Amniotic stem cell (primary cell): Measurements from ENCODE around the gene R3HDM1.
"Not testable (repeated sequence)": the region's sequence is repeated elsewhere in the genome, so short reads cannot be mapped to it uniquely, and the experiment has no call there.

Source experiments
- DNase-seq: peaks from one replicate; lab custom pipeline; 2025; lab: John Stamatoyannopoulos, UW

Gene R3HDM1

GRCh38 chr2:135531231-135532197 lies at the start of gene R3HDM1:
Gene R3HDM1 (plus strand): TSS chr2:135531484. CDS start chr2:135604846, 73,362 bp downstream.
- peak; percentile 99 for DNase-seq

DNA sequence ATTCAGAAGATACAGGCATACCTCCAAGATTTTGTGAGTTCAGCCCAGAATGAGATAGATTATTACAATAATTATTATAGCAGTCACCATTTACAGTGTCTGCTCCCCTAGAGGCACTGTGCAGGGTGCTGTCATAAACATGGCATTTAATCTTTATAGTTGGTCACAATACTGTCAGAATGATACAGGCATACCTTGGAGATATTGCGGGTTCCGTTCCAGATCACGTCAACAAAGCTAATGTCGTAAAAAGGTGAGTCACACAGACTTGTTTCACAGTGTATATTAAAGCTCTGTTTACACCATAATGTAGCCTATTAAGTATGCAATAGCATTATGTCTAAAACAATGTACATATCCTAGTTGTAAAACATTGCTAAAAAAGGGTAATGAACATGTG lies 45.8 kb upstream of the R3HDM1 start:
- DNase-seq = no peak

- no peak for DNase-seq
These were observed 40.9 kb upstream of the R3HDM1 start for GRCh38 chr2:135490376-135490775.

DNA sequence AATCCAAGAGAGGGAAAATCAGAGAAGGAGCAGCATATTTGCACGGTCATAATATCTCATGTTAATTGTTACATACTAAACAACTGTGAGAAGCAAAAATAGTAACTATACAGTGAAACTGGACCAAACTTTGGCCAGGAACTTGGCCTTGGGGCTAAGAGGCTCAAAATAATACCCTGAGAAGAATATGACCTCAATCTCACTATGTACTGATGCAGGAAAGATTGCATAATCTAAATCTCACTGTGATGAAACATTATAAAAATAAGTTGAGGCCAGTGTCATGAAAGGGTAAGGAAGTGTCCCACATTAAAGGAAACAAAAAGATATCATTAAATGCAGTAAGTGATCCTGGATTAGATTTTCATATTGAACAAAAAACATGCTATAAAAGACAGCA lies 36.8 kb upstream of the R3HDM1 start:
- no peak for DNase-seq

- no peak for DNase-seq
These were observed 36.4 kb upstream of the R3HDM1 start for GRCh38 chr2:135494917-135495316.

GRCh38 chr2:135498588-135498987 lies 32.7 kb upstream of the R3HDM1 start:
- not testable (repeated sequence) for DNase-seq

- DNase-seq = no peak
These were observed 26.5 kb upstream of the R3HDM1 start for GRCh38 chr2:135504811-135505210.

DNA sequence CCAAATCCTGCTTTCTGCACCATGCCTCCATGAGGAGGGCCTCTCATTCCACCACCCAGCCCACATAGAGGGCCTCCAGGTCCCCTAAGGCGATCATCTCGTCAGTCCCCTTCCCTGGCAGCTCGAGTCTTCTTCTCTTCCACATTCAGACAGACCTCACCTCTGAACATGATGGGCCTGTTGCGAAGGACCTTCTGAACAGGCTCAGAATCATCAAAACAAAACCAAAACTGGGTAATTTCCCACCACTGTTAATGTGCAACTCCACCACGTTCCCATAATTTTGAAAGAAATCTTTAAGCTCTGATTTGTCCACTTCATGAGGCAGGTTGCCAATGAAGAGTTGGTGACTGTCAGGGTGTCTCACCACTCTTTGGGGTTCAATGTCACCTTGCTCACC lies 20.7 kb upstream of the R3HDM1 start:
- no peak for DNase-seq

DNA sequence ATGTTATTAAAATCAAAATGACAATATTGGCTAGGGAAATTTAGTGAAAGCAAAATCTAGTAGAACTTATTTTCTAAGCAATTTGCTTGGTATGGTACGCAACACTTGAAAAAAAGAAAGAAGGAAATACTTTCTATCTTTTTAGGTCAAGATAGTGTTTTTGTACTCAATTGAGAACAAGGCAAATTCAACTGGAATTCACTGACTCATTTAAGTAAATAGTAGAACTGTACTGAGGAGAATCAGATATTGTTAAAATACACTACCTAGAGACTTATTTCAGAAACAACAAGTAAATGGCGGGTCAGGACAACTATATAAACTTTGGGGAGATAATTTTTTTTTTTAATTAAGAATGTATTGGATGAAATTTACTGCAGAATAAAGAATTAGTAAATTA lies 19.2 kb upstream of the R3HDM1 start:
- DNase-seq = no peak

- no peak for DNase-seq
These were observed 5.5 kb upstream of the R3HDM1 start for GRCh38 chr2:135525786-135526185.

- DNase-seq = no peak
These were observed 3.3 kb upstream of the R3HDM1 start for GRCh38 chr2:135528006-135528405.

- DNase-seq = peak; percentile 97
These were observed 712 bp upstream of the R3HDM1 start, which contains the start of gene ZRANB3 for GRCh38 chr2:135530313-135531230. Gene ZRANB3 (minus strand): TSS chr2:135531218.

GRCh38 chr2:135532581-135532980 lies 1.3 kb downstream of the R3HDM1 start:
- DNase-seq = no peak

DNA sequence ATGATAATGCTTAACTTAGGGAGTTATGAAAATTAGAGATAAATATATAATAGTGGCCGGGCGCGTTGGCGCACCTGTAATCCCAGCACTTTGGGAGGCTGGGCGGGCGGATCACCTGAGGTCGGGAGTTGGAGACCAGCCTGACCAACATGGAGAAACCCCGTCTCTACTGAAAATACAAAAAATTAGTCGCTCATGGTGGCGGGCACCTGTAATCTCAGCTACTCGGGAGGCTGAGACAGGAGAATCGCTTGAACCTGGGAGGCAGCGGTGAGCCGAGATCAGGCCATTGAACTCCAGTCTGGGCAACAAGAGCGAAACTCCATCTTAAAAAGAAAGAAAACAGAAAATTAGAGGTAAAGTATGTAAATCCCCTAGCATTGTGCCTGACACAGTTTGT lies 2.3 kb downstream of the R3HDM1 start:
- DNase-seq = not testable (repeated sequence)

GRCh38 chr2:135546436-135546835 lies 15.2 kb downstream of the R3HDM1 start:
- DNase-seq = no peak

DNA sequence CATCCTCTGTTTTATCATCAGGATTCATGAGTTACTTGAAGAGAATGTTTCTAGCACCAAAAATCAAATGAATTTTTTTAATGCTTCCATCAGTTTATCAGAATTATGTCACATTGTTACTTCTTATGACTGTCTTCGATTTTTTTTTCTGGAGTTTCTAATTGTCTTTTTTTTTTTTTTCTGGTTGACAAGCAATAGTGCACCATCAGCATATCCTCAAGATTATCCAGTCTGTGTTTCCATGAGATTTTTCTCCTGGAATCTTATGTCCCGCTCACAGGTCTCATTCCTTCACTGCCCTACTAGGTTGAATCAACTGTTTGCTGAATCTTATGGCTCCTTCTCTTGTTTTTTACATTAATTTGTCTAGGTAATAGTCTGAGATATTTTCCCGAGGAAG lies 16.0 kb downstream of the R3HDM1 start:
- DNase-seq = no peak

- DNase-seq = no peak
These were observed 20.1 kb downstream of the R3HDM1 start for GRCh38 chr2:135551356-135551755.

GRCh38 chr2:135552887-135553286 lies 21.6 kb downstream of the R3HDM1 start:
- DNase-seq = no peak

GRCh38 chr2:135555311-135555710 lies 24.0 kb downstream of the R3HDM1 start:
- DNase-seq = no peak

DNA sequence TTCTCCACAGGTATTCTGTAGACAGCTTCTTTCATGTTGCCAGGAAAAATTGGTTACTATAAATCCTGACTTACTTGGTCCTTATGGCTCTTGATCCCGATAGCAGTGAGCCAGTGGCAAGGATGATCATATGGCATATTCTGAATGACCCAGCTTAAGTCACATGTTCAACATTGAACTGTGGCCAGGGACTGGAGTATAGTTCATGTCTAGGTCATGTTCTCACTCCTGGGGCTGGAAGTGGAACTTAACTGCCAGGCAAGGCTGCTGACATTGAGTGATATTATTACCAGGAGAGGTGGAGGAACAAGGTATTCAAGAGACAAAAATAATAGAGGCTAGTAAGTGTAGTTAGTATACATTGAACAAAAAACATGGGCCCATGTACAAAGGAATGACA lies 26.2 kb downstream of the R3HDM1 start:
- no peak for DNase-seq

DNA sequence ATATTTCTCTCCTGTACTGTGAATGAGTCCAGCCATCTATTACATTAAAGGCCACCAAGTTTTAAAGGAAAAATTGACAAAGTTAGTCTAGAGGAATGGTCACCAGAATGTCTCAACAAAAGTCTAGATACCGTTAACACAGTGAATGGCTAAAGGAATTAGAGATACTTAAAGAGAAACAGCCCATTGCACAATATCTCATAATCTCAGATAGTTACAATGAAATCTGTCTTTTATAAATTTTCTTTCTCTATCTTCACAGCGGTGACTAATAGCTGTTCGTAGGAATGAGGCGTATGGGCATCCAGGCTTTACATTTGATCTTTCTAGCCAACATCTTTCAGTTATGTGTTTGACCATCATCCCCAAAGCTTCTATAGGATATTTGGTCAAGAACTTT lies 30.6 kb downstream of the R3HDM1 start:
- DNase-seq = no peak

DNA sequence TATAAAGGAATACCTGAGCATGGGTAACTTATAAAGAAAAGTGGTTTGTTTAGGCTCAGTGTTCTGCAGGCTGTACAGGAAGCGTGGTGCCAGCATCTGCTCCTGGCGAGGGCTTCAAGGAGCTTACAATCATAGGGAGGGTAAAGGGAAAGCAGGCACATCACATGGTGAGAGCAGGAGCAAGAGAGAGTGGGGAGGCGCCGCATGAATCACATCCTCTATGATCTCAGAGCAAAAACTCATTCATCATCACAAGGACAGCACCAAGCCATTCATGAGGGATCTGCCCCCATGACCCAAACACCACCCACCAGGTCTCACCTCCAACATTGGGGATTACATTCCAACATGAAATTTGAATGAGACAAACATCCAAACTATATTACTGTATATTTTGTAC lies 32.5 kb downstream of the R3HDM1 start:
- DNase-seq = no peak

DNA sequence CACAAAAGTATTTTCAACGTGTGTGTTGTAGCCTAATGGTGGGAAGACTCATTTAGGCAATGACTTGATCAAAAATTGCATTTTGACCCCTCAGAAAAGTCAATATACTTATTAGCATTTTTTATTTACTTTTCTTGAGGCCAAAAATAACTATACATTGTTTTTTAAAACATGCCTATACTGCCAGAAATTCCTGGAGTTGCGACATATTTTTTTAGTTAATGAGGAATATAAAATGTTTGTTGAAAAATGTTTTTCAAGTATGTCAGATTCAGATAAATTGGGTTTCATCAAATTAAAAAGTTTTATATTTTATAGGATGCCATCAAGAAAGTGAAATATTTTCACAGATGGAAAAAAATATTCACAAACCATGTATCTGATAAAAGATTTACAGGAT lies 39.6 kb downstream of the R3HDM1 start:
- no peak for DNase-seq
